GM12864 (cell line): ENCODE data around the gene STK36.

ENCODE experiments used
- DNase-seq: peaks from one replicate; pipeline ENCODE4 v3.0.0-alpha.2; 2011; ENCODE audit warnings: low read depth
- H3K4me3 ChIP-seq: 2 replicates; pipeline ENCODE4 v1.5.1; 2011; ENCODE audit warnings: mild to moderate bottlenecking, low read depth, low read length, control low read depth
- TF ChIP-seq, protein P1 (sequence below): IDR thresholded peaks from 2 replicates; pipeline ENCODE4 v1.5.1; 2011; ENCODE audit warnings: low read depth, mild to moderate bottlenecking, moderate library complexity, low read length, control low read depth, inconsistent platforms; ENCODE audit errors: missing control alignments

Gene STK36

DNA sequence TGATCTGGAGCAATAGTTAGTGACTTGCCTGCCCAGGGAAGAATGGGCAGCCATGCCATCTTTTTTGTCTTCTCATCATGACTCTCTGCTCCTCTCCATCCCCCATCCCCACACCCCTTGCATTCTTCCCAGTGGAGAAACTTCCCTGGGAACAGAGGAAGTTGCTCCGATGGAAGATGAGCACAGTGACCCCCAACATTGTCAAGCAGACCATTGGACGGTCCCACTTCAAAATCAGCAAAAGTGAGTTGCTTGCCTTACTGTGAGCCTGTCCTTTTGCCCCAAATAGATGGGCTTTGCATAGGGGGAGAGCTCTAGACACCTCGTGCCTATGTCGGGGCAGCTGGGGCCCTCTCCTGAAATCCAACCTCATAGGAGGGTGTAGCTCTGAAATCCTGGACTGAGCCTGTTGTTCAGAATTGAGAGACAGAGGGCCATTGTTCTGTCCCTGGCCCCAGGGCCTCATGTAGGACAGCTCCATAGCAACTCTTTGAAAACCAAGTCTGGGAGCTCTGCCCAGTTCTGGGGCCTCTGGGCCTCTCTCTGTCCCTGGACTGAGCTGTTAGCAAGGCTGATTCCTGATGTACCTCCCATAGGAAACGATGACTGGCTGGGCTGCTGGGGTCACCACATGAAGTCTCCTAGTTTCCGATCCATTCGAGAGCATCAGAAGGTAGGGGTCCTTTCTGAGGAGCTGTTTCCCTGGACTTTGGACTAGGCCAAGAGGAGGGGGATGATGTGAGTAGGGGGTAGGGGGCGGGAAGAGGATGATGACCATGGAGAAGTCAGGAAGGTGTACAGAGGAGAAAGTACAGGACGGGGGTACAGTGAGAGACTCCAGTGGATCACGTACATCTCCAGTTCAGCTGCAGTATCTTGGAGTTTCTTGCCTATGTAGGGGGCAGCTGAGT lies 73.9 kb downstream of the STK36 start:
- H3K4me3 ChIP-seq: no peak overlapping the region
- TF ChIP-seq, protein P1, sequence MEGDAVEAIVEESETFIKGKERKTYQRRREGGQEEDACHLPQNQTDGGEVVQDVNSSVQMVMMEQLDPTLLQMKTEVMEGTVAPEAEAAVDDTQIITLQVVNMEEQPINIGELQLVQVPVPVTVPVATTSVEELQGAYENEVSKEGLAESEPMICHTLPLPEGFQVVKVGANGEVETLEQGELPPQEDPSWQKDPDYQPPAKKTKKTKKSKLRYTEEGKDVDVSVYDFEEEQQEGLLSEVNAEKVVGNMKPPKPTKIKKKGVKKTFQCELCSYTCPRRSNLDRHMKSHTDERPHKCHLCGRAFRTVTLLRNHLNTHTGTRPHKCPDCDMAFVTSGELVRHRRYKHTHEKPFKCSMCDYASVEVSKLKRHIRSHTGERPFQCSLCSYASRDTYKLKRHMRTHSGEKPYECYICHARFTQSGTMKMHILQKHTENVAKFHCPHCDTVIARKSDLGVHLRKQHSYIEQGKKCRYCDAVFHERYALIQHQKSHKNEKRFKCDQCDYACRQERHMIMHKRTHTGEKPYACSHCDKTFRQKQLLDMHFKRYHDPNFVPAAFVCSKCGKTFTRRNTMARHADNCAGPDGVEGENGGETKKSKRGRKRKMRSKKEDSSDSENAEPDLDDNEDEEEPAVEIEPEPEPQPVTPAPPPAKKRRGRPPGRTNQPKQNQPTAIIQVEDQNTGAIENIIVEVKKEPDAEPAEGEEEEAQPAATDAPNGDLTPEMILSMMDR: no peak
- DNase-seq: no peak

DNA sequence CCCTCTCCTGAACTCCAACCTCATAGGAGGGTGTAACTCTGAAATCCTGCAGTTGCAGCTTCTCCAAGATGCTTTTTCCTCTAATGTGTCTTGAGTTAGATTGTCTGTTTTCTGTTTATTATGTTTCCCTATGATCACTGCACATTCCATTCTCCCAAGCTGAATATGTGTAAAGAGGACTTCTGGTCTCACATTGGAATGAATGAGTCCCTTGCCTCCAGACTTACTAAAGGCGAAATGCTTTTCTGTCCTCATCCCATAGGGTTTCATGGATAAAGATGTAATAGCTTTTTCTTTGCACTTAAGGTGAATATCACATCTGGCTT lies 74.5 kb downstream of the STK36 start:
- TF ChIP-seq, protein P1: no peak
- no peak for DNase-seq
- H3K4me3 ChIP-seq: no peak overlapping the region

DNA sequence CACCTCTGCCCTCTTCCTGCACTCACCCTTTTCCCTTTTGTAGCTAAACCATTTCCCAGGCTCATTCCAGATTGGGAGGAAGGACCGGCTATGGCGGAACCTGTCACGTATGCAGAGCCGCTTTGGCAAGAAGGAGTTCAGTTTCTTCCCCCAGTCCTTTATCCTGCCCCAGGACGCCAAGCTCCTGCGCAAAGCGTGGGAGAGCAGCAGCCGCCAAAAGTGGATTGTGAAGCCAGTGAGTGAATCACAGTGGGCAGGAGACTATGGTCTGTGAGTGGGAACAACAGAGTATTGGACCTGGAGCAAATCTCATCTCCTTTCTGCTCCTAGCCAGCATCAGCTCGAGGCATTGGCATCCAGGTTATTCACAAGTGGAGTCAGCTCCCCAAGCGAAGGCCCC lies 75.1 kb downstream of the STK36 start:
- no peak overlapping the region for H3K4me3 ChIP-seq
- TF ChIP-seq, protein P1: no peak
- no peak for DNase-seq

DNA sequence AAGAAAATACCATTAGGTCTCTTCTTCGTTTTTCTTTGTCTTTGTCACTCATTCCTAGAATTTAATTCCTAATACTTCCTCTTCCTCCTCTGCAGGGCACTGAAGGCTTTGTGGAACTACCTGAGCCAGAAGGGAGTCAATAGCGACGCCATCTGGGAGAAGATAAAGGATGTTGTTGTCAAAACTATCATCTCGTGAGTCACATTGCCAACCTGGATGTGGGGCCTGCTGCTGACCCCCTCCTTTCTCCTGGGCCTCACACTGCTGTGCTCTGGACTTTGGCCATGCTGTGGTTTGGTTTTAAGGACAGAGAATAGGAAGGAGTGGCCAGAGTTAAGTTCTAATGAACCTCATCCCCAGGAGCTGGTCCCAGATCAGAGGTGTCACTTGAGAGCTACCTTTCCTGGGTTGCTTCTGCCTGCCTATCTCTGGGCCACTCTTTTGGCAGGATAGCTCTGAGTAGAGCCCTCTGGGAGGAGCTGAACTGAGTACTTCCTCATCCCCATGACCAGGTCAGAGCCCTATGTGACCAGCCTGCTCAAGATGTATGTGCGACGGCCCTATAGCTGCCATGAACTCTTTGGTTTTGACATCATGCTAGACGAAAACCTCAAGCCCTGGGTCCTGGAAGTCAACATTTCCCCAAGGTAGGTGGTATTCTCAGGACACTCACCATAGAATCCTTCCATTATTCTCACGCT lies 77.0 kb downstream of the STK36 start:
- H3K4me3 ChIP-seq: no peak overlapping the region
- DNase-seq: no peak
- TF ChIP-seq, protein P1: no peak
